SH-SY5Y (cell line): ENCODE results near the gene EGFL7.

Experiments
- GATA2 ChIP-seq: IDR thresholded peaks from 2 replicates; pipeline ENCODE4 v1.6.1; 2011; ENCODE audit warnings: mild to moderate bottlenecking, low read depth, low read length
- GATA3 ChIP-seq: IDR thresholded peaks from 2 replicates; pipeline ENCODE4 v1.6.1; 2011; ENCODE audit warnings: low read depth, mild to moderate bottlenecking, low read length, moderate library complexity

The EGFL7 gene

DNA sequence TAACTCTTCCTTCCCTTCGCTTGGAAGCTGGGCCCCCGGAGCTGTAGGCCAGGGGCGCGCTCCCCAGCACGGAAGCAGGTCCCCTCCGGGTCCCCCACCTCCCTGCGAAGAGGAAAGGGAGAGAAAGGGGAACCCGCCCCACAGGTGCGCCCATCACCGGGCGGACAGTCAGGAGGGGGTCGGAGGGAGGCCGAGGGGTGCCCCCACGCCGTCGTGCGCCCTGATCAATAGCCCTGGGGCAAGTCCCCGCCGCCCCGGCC lies 23.7 kb downstream of the EGFL7 start:
- TF ChIP-seq GATA3, result no peak
- no peak for TF ChIP-seq GATA2

DNA sequence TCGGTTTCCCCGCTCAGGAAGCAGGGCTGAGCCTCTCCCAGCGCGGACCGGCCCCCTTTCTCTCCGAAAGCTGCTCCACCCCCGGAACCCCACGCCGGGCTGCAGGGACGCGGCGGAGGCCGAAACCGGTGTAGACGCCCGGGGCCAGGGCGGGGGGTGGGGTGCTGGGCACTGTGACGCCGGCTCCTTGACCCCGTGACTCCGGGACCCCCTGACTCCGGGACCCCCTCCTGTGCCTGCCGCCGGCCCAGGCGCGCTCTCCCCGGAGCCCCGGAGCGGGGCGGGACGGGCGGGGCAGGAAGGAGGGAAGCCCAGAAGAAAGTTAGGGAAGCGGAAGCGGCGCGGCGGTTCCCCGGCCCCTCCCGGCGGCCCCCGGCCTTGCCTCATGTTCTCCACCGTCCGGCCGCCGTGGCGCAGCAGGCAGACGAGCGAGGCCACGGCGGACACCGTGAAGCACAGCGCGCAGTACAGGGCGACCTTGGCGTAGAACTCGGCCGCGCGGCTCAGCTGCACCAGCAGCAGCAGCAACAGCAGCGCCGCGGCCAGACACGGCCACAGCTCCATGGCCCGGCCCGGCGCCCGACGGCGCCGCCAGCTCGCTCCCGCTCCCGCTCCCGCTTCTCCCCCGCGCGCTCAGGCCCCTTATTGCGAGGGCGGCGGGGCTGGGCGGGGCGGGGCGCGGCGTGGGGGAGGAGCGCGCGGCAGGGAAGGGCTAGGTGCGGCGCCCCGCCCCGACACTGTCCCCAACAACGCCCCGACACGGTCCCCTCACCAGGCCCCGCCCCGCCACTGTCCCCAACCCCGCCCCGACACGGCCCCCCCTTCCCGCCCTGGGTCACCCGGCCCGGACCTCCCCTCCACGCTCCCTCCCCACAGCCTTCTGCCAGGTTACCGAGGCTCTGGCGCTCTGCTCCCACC lies 24.3 kb downstream of the EGFL7 start, which contains the start of gene AGPAT2:
Gene AGPAT2 (minus strand): TSS at position 664 of the 918 bp plus-strand sequence. CDS start 100 bp downstream, at position 564.
- TF ChIP-seq GATA2, result no peak
- no peak for TF ChIP-seq GATA3

DNA sequence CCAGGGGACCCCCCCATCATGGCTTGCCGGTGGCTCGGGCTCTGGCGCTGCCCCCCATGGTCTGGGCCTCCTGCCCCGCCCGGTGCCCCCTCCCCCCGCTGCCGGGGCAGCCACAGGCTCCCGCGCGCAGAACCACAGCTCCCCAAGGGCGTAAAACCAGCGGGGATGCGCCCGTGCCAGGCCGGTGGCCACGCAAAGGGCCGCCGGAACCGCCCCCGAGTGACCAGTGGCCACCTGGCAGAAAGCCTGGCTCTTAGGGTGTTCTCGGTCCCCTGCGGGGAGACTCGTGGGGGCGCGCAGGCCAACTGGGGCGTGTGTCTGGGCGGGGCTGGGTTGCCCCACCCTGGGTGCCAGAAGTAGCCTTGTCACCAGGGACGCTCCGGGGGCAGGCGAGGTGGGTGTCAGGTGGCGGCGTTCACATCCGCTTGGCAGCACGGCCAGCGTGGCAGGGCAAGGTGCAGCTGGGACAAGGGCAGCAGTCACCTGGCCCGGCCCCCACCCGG lies 25.1 kb downstream of the EGFL7 start:
- TF ChIP-seq GATA3 (no peak), GATA2 (no peak)

DNA sequence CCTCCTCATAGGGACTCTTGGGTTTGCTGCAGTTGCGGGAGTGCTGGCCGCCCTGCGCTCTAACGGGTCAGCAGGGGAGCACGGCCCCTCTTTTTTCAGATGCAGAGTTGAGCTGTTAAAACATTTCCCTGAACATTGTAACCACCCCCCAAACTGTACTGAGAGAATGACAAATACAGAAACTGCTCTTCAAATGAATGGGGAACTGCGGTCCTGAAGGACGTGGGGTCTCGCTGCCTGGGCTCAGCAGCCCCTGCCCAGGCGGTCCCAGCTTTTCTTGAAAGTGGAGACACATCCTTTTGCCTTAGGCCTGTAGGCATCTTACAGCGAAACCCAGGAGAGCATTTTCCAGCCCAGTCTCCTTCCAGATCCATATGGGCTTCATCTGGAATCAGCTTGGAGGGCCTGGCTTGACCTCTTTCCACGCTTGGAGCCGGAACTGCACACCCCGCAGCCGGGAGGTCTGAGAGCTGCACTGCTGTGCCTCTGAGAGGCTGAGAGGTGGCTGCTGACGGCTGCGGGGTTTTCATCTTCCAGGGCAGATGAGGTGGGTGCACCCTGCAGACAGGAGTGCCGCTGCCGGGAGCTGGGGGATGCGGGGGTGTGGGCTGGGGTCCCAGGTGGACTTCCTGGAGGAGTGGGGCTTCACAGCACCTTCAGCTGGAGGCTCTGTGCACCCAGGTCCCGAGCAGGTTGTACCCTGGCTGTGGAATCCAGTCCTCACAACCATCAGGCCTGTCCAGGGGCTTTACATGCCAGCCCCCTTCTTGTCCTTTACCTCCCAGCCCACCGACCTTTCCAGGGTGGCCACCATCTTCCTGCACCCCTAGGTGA lies 25.8 kb downstream of the EGFL7 start:
- no peak for TF ChIP-seq GATA3
- no peak for TF ChIP-seq GATA2

DNA sequence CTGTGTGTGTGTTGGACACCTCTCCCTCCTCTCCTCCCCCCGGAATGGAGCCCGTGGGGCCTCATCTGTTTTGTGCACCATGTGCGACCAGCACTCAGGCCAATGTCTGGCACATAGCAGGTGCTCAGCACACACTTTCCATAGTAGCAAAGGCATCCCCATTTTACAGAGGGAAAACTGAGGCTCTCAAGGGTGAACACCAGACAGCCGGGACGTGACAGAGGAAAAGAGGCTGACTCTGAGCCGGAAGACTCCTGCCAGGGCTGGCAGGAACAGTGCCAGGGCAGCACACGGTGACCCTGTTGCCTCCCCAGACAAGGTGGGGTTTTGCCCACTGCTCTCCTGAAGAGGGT lies 26.4 kb downstream of the EGFL7 start:
- TF ChIP-seq GATA2 (no peak), GATA3 (no peak)

DNA sequence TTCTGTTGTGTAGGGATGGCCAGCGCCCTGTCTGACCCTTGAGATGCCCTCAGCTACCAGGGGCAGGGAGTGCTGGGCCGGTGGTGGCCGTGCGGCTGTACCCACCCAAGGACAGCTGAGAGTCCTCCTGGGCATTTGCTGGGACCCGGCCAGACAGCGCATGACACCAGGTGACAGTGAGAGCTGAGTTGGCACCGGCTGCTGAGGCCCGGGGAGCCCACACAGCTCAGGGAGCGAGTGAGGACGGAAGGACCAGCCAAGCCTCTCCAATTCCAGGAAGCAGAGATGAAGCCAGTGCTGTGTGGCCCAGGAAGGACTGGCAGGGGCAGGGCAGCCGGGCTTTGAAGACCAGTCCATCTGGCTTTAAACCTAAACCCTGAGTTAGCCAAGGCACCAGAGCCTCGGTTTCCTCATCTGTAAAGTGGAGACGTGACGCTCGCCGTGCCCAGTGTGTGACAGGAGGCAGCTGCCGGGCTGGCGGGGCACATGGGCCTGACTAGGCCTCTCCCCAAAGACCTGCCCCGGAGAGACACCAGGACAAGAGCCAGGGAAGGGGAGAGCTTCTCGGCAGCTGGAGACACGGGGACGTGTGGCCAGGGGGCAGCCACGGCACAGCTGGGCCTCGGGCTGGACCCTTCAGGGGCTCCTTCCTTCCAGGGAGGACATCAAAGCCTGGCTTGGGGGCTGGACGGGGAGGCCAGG lies 27.5 kb downstream of the EGFL7 start:
- TF ChIP-seq GATA2, result no peak
- no peak for TF ChIP-seq GATA3

DNA sequence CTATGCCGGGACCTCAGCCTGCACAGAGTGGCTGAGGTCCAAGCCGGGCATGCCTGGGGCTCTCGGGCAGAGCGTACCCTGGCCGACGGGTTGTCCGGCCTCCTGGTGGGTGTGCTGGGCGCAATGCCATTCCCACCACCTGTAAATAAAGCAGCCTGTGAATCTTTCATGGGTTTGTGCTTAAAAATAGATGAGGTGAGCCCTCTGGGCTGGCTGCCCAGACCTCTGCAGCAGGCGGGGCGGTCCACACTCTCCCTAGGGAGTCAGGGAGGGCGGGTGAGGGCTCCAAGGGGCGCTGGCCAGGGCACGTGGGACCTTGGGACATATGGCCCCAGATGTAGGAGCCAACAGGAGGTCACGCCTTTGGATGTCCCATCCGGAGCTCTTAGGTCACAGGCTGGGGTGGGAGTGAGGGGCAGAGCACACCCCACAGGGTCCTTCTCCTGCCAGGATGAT lies 28.1 kb downstream of the EGFL7 start:
- TF ChIP-seq GATA3 (no peak), GATA2 (no peak)

DNA sequence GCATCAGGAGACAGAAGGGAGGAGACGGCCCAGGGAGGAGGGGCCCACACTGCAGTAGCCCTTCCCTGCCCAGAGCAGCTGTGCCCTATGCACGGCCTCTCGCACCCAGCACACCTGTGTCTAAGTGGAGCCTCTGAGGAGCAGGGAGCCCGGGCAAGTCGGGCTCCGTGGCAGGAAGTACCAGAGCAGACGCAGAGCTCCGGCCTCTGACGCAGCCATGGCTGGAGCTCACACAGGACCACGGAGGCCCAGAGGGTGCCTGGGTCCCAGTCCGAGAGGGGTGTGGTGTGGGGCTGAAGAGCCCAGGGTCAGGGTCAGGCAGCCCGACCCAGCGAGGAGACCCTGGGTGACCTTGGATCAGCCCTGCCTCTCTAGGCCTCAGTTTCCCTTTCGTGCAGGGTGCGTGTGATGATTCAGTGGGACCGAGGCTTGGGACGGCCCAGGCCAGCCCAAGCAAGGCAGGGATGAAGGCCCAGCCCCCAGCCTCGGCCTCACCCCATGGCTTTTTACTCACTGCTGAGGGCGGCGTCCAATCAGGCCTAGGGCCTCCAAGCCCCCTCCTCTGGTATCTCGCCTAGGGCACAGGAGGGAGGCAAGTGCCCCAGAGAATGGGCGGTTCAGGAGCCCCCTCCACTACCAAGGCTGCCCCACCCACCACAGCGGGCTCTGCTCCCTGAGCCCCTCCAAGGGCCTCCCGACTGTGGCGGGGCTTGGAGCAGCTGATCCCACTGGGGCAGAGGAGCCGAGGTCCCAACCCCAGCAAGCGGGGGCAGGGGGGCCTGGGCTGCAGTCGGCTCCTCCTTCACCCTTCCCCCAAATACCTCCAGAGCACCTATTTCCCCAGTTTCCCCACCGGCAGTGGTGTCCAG lies 28.8 kb downstream of the EGFL7 start:
- TF ChIP-seq GATA3 (no peak), GATA2 (no peak)

DNA sequence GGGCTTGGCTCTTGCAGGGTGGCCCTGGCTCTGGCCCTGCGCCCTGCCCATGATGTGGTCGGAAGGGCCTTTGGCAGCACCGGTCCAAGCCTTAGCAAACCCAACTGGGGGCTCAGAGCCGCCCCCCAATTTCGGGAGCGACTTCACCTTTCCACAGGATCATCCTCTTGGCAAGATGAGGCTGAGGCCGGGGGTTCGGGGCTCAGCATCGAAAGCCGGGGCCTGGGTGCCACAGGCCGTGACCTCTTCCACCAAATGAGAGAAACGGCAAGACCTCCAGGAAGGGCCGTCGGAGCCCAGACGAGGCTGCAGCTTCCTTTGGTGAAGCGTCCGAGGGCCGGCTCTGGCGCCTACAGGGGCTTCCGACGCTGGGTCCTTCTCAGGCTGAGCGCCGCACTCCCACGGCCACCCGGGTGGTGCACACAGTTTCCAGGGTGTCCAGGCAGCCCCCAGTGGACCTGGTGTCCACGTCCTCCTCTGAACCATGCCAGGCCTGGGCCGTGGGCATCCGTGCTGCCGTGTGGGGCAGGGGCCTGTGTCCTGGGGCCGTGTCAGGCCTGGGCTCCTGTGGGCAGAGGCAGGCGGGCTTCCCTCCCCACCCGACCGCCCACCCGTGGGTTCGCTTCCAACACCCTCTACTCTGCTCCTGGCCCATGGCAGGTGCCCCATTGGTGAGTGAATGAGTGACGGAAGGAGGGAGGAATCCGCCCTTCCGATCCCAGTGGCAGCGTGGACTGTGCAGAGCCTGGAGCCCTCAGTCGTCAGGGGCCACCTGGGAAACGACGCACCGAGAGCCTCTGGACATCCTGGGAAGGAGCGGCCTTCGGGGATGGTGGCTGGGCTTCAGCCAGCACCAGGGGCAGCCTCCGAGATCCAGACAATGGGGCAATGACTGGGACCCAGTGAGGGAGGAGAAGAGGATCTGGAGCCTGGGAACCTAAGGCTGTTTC lies 29.7 kb downstream of the EGFL7 start:
- TF ChIP-seq GATA3, result no peak
- no peak for TF ChIP-seq GATA2

DNA sequence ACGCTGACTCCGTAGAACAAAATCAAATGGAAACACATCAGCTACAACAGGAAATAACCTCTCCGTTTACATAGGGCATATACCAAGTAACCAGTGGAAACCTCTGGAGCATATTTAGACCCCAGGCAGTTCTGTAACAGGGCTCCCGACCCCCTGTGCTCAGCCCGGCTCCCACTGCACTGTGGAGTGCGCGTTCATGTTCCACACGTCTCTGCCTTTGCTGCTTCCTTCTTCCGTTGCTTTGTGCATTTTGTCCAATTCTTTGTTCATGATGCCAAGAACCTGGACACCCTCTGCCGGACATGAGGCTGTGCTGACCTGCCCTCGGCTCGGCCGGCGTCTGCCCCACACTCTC lies 30.4 kb downstream of the EGFL7 start:
- TF ChIP-seq GATA3 (no peak), GATA2 (no peak)

DNA sequence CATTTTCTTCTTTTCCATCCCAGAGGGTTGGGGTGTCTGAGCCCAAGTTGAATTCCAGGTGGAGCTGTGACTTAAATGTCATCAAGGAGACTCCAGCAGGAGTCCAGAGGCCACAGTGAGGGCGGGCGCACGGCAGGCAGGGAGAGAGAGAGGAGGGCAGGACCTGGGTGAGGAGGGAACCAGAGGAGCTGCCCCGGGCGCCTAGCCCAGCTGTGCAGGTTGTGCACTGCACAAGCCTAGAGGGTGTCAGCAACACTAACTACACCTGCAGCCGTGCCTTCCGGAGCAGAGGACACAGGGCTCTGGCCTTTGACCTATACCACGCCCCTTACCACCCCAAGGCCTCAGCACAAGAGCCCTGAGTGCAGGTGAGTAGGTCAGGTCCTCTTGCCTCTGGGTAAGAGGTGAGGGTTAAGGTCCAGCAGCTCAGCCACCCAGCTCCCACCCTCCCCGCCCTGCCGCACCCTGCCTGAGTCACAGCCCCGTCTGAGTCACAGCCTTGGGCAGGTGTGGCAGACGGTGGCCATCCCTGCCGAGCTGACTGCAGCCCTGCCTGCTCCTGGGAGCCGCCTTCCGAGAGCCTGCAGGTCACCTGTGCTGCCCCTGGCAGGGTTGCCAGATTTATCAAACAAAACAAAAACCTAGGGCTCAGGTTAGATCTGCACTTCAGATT lies 30.9 kb downstream of the EGFL7 start:
- TF ChIP-seq GATA2 (no peak), GATA3 (no peak)
